Liver (tissue), 9 donors: ENCODE measurements around the gene C4orf17. TPM values are rescaled to one million over a fixed set of nuclear protein-coding genes. Genes with fewer than 3 reads are reported as not detected.

ENCODE experiments used
- DNase-seq: peaks from one replicate; pipeline ENCODE4 v3.0.0-alpha.2; 2017; ENCODE audit warnings: low spot score
- H3K27ac ChIP-seq, 2 donors: one replicate each; pipeline ENCODE4 v1.7.0; 2013; ENCODE audit warnings: inconsistent platforms in 2 of 2, low read length in 2 of 2, control low read depth in 1 of 2, low read depth in 1 of 2, mild to moderate bottlenecking in 1 of 2
- H3K27me3 ChIP-seq, 4 donors: one replicate each; pipeline versions ENCODE4 v1.6.1 to v1.7.0; 2013; ENCODE audit warnings: low read length in 3 of 4, inconsistent platforms in 1 of 4, mild to moderate bottlenecking in 1 of 4, moderate library complexity in 1 of 4; ENCODE audit not compliant: control insufficient read depth in 4 of 4, insufficient read depth in 4 of 4
- H3K36me3 ChIP-seq, 4 donors: one replicate each; pipeline versions ENCODE4 v1.6.1 to v1.7.0; 2013; ENCODE audit warnings: low read length in 3 of 4, mild to moderate bottlenecking in 3 of 4, low read depth in 1 of 4, moderate library complexity in 1 of 4; ENCODE audit not compliant: control insufficient read depth in 4 of 4, insufficient read depth in 3 of 4
- H3K4me1 ChIP-seq, 4 donors: one replicate each; pipeline versions ENCODE4 v1.6.1 to v1.7.0; 2013; ENCODE audit warnings: low read length in 3 of 4, mild to moderate bottlenecking in 3 of 4, moderate library complexity in 1 of 4; ENCODE audit not compliant: control insufficient read depth in 4 of 4, insufficient read depth in 4 of 4
- H3K4me3 ChIP-seq, 3 donors: one replicate each; pipeline versions ENCODE4 v1.6.1 to v1.7.0; 2013; ENCODE audit warnings: low read length in 3 of 3, control low read depth in 1 of 3, low read depth in 1 of 3, mild to moderate bottlenecking in 1 of 3
- H3K9ac ChIP-seq, 2 donors: one replicate each; pipeline ENCODE4 v1.7.0; 2013; ENCODE audit warnings: low read length in 2 of 2, mild to moderate bottlenecking in 2 of 2, moderate library complexity in 2 of 2, control low read depth in 1 of 2, low read depth in 1 of 2
- H3K9me3 ChIP-seq, 4 donors: one replicate each; pipeline versions ENCODE4 v1.6.1 to v1.7.0; 2013; ENCODE audit warnings: low read length in 3 of 4; ENCODE audit not compliant: control insufficient read depth in 4 of 4
- ATF3 ChIP-seq: IDR thresholded peaks from 2 replicates; pipeline ENCODE4 v1.6.1; 2016; ENCODE audit warnings: antibody characterized with exemption
- EGR1 ChIP-seq, 2 donors: IDR thresholded peaks; 2 replicates each; pipeline ENCODE4 v1.6.1; 2016 to 2018; ENCODE audit warnings: antibody characterized with exemption in 2 of 2, low read depth in 2 of 2
- FOXA1 ChIP-seq: IDR thresholded peaks from 2 replicates; pipeline ENCODE4 v1.6.1; 2016; ENCODE audit warnings: antibody characterized with exemption
- FOXA2 ChIP-seq: IDR thresholded peaks from 2 replicates; pipeline ENCODE4 v1.6.1; 2016; ENCODE audit warnings: antibody characterized with exemption
- GABPA ChIP-seq, 2 donors: IDR thresholded peaks in 1 of 2; conservative IDR thresholded peaks in 1 of 2; 2 replicates each; pipeline ENCODE4 v1.6.1; 2016; ENCODE audit warnings: antibody characterized with exemption in 2 of 2, mild to moderate bottlenecking in 1 of 2, moderate library complexity in 1 of 2
- HNF4A ChIP-seq, 2 donors: conservative IDR thresholded peaks; 2 replicates each; pipeline ENCODE4 v1.6.1; 2016; ENCODE audit warnings: antibody characterized with exemption in 2 of 2, mild to moderate bottlenecking in 2 of 2
- HNF4G ChIP-seq: IDR thresholded peaks from 2 replicates; pipeline ENCODE4 v1.6.1; 2016; ENCODE audit warnings: antibody characterized with exemption
- JUND ChIP-seq, 2 donors: IDR thresholded peaks; 2 replicates each; pipeline ENCODE4 v1.6.1; 2016; ENCODE audit warnings: antibody characterized with exemption in 2 of 2
- NR2F2 ChIP-seq: IDR thresholded peaks from 2 replicates; pipeline ENCODE4 v1.6.1; 2016; ENCODE audit warnings: antibody characterized with exemption
- RAD21 ChIP-seq, 2 donors: IDR thresholded peaks; 2 replicates each; pipeline ENCODE4 v1.6.1; 2016; ENCODE audit warnings: antibody characterized with exemption in 2 of 2, mild to moderate bottlenecking in 2 of 2
- RXRA ChIP-seq, 2 donors: IDR thresholded peaks; 2 replicates each; pipeline ENCODE4 v1.6.1; 2017 to 2018; ENCODE audit warnings: antibody characterized with exemption in 2 of 2, mild to moderate bottlenecking in 1 of 2
- SP1 ChIP-seq: IDR thresholded peaks from 2 replicates; pipeline ENCODE4 v1.6.1; 2018; ENCODE audit warnings: antibody characterized with exemption, mild to moderate bottlenecking
- TAF1 ChIP-seq: conservative IDR thresholded peaks from 2 replicates; pipeline ENCODE4 v1.6.1; 2016; ENCODE audit warnings: antibody characterized with exemption, mild to moderate bottlenecking
- YY1 ChIP-seq: IDR thresholded peaks from 2 replicates; pipeline ENCODE4 v1.6.1; 2016; ENCODE audit warnings: antibody characterized with exemption, mild to moderate bottlenecking
- WGBS: extraction: QIAGEN DNeasy Blood & Tissue Kit; methylation state at CpG from one replicate; pipeline ENCODE4 v1.1.7; 2013; 5-methylcytosine and 5-hydroxymethylcytosine counted together
- polyA plus RNA-seq, 2 donors: library from polyadenylated mRNA; stranded (reverse) in 1 of 2; unstranded in 1 of 2; fragments of 200-250 nt in 1 of 2; fragments of >200 nt in 1 of 2; fragmentation: Nextera tagmentation in 1 of 2; extraction: Ambion mirVana in 1 of 2; gene quantifications; one replicate each; pipeline versions ENCODE4 v1.2.1 to v1.2.3, GENCODE V29; 2013 to 2015
- total RNA-seq, 2 donors: library from RNA; depleted of rRNA; stranded (reverse); fragments of >200 nt; gene quantifications; one replicate each; pipeline ENCODE4 v1.2.3, GENCODE V29; 2014
- TF ChIP-seq, protein P1 (sequence below): IDR thresholded peaks from 2 replicates; pipeline ENCODE4 v1.6.1; 2016; ENCODE audit warnings: antibody characterized with exemption, mild to moderate bottlenecking
- TF ChIP-seq, protein P2 (sequence below): fragments of 150-350 bp; IDR thresholded peaks from 2 replicates; pipeline ENCODE4 v1.5.1; 2017; ENCODE audit warnings: improper control_type of control experiment, low read depth, low read length; ENCODE audit not compliant: missing input control
- TF ChIP-seq, protein P3 (sequence below): IDR thresholded peaks from 2 replicates; pipeline ENCODE4 v1.6.1; 2016; ENCODE audit warnings: antibody characterized with exemption
- TF ChIP-seq, protein P4 (sequence below): IDR thresholded peaks from 2 replicates; pipeline ENCODE4 v1.6.1; 2016; ENCODE audit warnings: antibody characterized with exemption
- donor health status: healthy.
- donor health status: healthy.
- donor health status: healthy.
- donor health status: healthy.
- donor health status: healthy.

Gene C4orf17
- not detected for total RNA-seq
- polyA plus RNA-seq, result not detected

DNA sequence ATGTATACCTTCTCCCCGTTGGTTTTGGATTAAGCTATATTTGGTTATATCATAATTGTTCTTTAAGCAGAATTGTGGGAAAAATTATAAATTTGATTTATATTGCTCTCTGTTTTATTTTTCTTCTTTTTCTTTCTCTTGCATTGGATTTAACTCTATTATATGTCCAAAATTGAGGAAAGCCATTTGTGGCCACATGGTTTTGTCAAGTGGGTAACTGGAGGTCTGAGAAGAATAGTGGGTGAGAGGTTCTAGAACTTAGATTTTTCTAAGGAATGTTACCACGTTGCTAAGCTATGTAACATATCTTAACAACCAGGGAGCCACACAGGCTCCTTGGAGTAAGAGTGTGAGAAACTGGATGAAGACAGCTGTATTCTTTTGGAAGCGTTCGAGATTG, at the start of gene C4orf17:
Gene C4orf17, plus strand, starts transcription at position 301 of the 400 bp plus-strand sequence. CDS start 2,061 bp downstream, outside the sequence.
- Histone ChIP-seq H3K4me1 (no peaks in the 10 kb centered on the region), H3K27ac (no peak within 1 kb of the TSS), H3K9ac (no peak within 1 kb of the TSS), H3K9me3 (no peaks in the 10 kb centered on the region), H3K4me3 (no peak within 1 kb of the TSS), H3K36me3 (no peaks in the 10 kb centered on the region), H3K27me3 (no peaks in the 10 kb centered on the region)
- DNase-seq, result no peak
- TF ChIP-seq SP1, result no peak
- WGBS, result 83% methylated on average over 4 of the region's 4 CpGs

DNA sequence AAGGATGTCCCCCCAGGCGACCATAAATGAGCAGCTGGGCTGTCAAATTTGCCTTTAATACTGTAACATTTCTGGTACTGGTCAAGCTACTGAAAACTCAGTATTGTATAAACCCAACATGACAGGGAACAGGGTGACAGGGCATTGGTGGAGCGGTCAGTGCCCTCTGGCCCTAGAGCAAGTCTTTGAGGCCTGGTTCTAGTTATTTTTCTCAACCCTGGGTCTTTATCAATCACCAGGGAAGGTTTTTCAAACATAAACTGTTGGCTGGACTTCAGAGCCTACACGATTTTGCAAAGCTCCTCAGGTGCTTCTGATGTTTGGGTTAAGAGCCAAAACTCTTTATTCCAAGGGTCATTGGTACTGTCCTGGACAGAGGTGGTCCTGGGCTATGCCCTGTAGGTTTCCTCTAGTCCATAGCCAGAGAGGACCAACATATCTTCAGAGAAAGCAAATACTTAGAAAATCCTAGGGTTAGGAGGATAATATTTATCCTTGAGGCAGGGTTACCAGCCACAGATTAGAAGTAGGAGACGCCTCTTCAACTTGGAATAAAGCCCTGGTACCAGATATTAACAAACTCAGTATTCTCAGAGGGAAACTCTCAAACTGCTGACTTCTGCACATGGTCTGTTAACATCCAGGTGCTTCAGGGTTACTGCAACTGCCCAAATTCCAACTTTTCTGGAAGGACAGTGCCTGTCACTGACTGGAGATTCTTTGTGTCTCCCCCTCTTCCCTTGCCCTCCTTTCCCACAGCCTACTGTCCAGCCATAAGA, 49.0 kb upstream of the C4orf17 start:
- TF ChIP-seq JUND (IDR thresholded peaks at IDR 0.05) (peak; percentile 68 to 78), FOXA2 (peak; percentile 57), EGR1 (IDR thresholded peaks at IDR 0.05; ENCODE audit: low read depth in 2 of 2) (peak in 1 of 2 donors; percentile 51), SP1 (peak; percentile 90), RAD21 (IDR thresholded peaks at IDR 0.05) (peak; percentile 65), ATF3 (peak; percentile 18), RXRA (IDR thresholded peaks at IDR 0.05) (peak; percentile 100), TAF1 (peak; percentile 52), YY1 (peak; percentile 52), HNF4G (peak; percentile 66), HNF4A (conservative IDR thresholded peaks at IDR 0.05) (peak; percentile 90 to 92), FOXA1 (no peak), GABPA (IDR thresholded peaks at IDR 0.05 in 1 of 2, conservative IDR thresholded peaks at IDR 0.05 in 1 of 2) (no peak), NR2F2 (peak; percentile 71)
- TF ChIP-seq, protein P1, sequence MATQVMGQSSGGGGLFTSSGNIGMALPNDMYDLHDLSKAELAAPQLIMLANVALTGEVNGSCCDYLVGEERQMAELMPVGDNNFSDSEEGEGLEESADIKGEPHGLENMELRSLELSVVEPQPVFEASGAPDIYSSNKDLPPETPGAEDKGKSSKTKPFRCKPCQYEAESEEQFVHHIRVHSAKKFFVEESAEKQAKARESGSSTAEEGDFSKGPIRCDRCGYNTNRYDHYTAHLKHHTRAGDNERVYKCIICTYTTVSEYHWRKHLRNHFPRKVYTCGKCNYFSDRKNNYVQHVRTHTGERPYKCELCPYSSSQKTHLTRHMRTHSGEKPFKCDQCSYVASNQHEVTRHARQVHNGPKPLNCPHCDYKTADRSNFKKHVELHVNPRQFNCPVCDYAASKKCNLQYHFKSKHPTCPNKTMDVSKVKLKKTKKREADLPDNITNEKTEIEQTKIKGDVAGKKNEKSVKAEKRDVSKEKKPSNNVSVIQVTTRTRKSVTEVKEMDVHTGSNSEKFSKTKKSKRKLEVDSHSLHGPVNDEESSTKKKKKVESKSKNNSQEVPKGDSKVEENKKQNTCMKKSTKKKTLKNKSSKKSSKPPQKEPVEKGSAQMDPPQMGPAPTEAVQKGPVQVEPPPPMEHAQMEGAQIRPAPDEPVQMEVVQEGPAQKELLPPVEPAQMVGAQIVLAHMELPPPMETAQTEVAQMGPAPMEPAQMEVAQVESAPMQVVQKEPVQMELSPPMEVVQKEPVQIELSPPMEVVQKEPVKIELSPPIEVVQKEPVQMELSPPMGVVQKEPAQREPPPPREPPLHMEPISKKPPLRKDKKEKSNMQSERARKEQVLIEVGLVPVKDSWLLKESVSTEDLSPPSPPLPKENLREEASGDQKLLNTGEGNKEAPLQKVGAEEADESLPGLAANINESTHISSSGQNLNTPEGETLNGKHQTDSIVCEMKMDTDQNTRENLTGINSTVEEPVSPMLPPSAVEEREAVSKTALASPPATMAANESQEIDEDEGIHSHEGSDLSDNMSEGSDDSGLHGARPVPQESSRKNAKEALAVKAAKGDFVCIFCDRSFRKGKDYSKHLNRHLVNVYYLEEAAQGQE, result peak; percentile 47
- TF ChIP-seq, protein P2, sequence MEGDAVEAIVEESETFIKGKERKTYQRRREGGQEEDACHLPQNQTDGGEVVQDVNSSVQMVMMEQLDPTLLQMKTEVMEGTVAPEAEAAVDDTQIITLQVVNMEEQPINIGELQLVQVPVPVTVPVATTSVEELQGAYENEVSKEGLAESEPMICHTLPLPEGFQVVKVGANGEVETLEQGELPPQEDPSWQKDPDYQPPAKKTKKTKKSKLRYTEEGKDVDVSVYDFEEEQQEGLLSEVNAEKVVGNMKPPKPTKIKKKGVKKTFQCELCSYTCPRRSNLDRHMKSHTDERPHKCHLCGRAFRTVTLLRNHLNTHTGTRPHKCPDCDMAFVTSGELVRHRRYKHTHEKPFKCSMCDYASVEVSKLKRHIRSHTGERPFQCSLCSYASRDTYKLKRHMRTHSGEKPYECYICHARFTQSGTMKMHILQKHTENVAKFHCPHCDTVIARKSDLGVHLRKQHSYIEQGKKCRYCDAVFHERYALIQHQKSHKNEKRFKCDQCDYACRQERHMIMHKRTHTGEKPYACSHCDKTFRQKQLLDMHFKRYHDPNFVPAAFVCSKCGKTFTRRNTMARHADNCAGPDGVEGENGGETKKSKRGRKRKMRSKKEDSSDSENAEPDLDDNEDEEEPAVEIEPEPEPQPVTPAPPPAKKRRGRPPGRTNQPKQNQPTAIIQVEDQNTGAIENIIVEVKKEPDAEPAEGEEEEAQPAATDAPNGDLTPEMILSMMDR, result no peak
- TF ChIP-seq, protein P3, sequence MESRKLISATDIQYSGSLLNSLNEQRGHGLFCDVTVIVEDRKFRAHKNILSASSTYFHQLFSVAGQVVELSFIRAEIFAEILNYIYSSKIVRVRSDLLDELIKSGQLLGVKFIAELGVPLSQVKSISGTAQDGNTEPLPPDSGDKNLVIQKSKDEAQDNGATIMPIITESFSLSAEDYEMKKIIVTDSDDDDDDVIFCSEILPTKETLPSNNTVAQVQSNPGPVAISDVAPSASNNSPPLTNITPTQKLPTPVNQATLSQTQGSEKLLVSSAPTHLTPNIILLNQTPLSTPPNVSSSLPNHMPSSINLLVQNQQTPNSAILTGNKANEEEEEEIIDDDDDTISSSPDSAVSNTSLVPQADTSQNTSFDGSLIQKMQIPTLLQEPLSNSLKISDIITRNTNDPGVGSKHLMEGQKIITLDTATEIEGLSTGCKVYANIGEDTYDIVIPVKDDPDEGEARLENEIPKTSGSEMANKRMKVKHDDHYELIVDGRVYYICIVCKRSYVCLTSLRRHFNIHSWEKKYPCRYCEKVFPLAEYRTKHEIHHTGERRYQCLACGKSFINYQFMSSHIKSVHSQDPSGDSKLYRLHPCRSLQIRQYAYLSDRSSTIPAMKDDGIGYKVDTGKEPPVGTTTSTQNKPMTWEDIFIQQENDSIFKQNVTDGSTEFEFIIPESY, result peak; percentile 85
- TF ChIP-seq, protein P4, sequence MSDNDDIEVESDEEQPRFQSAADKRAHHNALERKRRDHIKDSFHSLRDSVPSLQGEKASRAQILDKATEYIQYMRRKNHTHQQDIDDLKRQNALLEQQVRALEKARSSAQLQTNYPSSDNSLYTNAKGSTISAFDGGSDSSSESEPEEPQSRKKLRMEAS, result peak; percentile 48
- DNase-seq, result peak; percentile 40
- H3K9me3 ChIP-seq, result no peaks in the 10 kb centered on the region
- WGBS, result 29% methylated on average over 4 of the region's 4 CpGs
- no peak overlapping the region for H3K4me3 ChIP-seq
- H3K27ac ChIP-seq, result peak overlapping the region; percentile 65 to 76
- H3K27me3 ChIP-seq, result no peaks in the 10 kb centered on the region
- no peaks in the 10 kb centered on the region for H3K36me3 ChIP-seq
- H3K9ac ChIP-seq, result peak overlapping the region in 1 of 2 donors; percentile 21
- peaks cover 7 to 36% (median 30%) of the 10 kb centered on the region in 4 donors for H3K4me1 ChIP-seq
